Fibroblast of lung (primary cell): ENCODE data around the gene VPS13D. TPM values are rescaled to one million over a fixed set of nuclear protein-coding genes. Genes with fewer than 3 reads are reported as not detected.

Source experiments
- DNase-seq, 2 donors: peaks; one replicate each; pipeline versions ENCODE4 v3.0.0 to v3.0.0-alpha.2; 2010; ENCODE audit warnings: low read depth in 2 of 2
- H2AFZ ChIP-seq: 2 replicates; pipeline ENCODE4 v1.5.1; 2012; ENCODE audit warnings: low read length, control low read depth, inconsistent platforms
- H3K27ac ChIP-seq: 2 replicates; pipeline ENCODE4 v1.5.1; 2011; ENCODE audit warnings: low read length, control low read depth; ENCODE audit not compliant: insufficient read depth
- H3K27me3 ChIP-seq: 2 replicates; pipeline ENCODE4 v1.5.1; 2011; ENCODE audit warnings: mild to moderate bottlenecking, low read length; ENCODE audit not compliant: control insufficient read depth, insufficient read depth
- H3K36me3 ChIP-seq: 2 replicates; pipeline ENCODE4 v1.5.1; 2011; ENCODE audit warnings: low read length; ENCODE audit not compliant: control insufficient read depth, insufficient read depth
- H3K4me1 ChIP-seq: 2 replicates; pipeline ENCODE4 v1.5.1; 2011; ENCODE audit warnings: low read length; ENCODE audit not compliant: control insufficient read depth, insufficient read depth; ENCODE audit errors: extremely low read depth
- H3K4me2 ChIP-seq: 2 replicates; pipeline ENCODE4 v1.5.1; 2011; ENCODE audit warnings: low read length, control low read depth; ENCODE audit not compliant: insufficient read depth; ENCODE audit errors: extremely low read depth
- H3K4me3 ChIP-seq, 4 experiments: fragments of 200-600 bp in 1 of 4; sonication (generic) in 1 of 4; replicated peaks in 1 of 4; 2 replicates each; pipeline ENCODE4 v1.5.1; 2011 to 2016; ENCODE audit warnings: low read length in 4 of 4, low read depth in 3 of 4, mild to moderate bottlenecking in 3 of 4, control low read depth in 2 of 4, inconsistent platforms in 1 of 4, mixed read lengths in 1 of 4; ENCODE audit not compliant: insufficient read depth in 1 of 4; ENCODE audit errors: control extremely low read depth in 1 of 4
- H3K79me2 ChIP-seq: 2 replicates; pipeline ENCODE4 v1.5.1; 2012; ENCODE audit warnings: mild to moderate bottlenecking, low read length, inconsistent platforms; ENCODE audit not compliant: control insufficient read depth, insufficient read depth
- H3K9ac ChIP-seq: 2 replicates; pipeline ENCODE4 v1.5.1; 2011; ENCODE audit warnings: mild to moderate bottlenecking, low read length, control low read depth; ENCODE audit not compliant: insufficient read depth
- H3K9me3 ChIP-seq: 2 replicates; pipeline ENCODE4 v1.5.1; 2012; ENCODE audit warnings: low read depth, low read length; ENCODE audit not compliant: control insufficient read depth, insufficient read depth
- H4K20me1 ChIP-seq: 2 replicates; pipeline ENCODE4 v1.5.1; 2011; ENCODE audit warnings: low read length; ENCODE audit not compliant: control insufficient read depth, insufficient read depth; ENCODE audit errors: extremely low read depth
- EZH2 ChIP-seq: IDR thresholded peaks from 2 replicates; pipeline ENCODE4 v1.5.1; 2012; ENCODE audit warnings: low read length, control low read depth, mild to moderate bottlenecking; ENCODE audit errors: missing control alignments
- polyA plus RNA-seq, 2 donors: library from polyadenylated mRNA; depleted of rRNA in 1 of 2; stranded (reverse) in 1 of 2; unstranded in 1 of 2; fragments of >200 nt; gene quantifications; 2 replicates each; pipeline ENCODE4 v1.2.1, GENCODE V29; 2011 to 2012; ENCODE audit warnings: missing spikeins in 1 of 2
- total RNA-seq: library from RNA; depleted of rRNA; stranded (reverse); fragments of >200 nt; gene quantifications from 2 replicates; pipeline ENCODE4 v1.2.1, GENCODE V29; 2014
- TF ChIP-seq, protein P1 (sequence below), 2 donors: IDR thresholded peaks in 1 of 2; conservative IDR thresholded peaks in 1 of 2; 1 replicate in 1 of 2; 2 replicates in 1 of 2; pipeline ENCODE4 v1.5.1; 2011 to 2012; ENCODE audit warnings: low read length in 2 of 2, control low read depth in 1 of 2, inconsistent platforms in 1 of 2, low read depth in 1 of 2, mild to moderate bottlenecking in 1 of 2

Gene VPS13D
- total and polyA plus RNA-seq, 2 donors (not counting 1 experiment from before 2014, with no cell fraction given), result 14.6 to 40.0 TPM

DNA sequence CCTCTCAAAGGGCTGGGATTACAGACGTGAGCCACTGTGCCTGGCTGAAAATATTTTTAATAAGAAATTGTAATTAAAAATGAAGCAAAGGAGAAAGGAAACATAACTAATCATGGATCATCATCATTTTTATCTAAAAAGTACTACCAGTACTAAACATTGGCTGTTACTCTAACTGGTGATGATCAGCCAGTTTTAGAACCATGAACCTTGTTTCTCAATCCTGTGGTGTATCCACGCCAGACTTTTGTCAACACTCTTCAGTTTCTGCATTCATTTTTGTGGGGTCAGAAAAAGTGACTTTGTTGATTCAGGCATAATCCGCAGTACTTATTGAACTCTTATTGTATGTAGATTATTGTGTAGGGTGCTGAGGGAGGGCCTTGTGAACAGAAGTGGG is 52.3 kb downstream of the VPS13D start:
- H3K27ac ChIP-seq, result no peak overlapping the region
- H3K27me3 ChIP-seq, result no peaks in the 10 kb centered on the region
- H3K4me2 ChIP-seq, result no peak overlapping the region
- H3K4me1 ChIP-seq, result no peaks in the 10 kb centered on the region
- no peaks in the 10 kb centered on the region for H3K79me2 ChIP-seq
- H3K9ac ChIP-seq, result no peak overlapping the region
- no peak overlapping the region for H3K4me3 ChIP-seq
- no peaks in the 10 kb centered on the region for H3K9me3 ChIP-seq
- H4K20me1 ChIP-seq, result no peaks in the 10 kb centered on the region
- TF ChIP-seq EZH2, result no peak
- TF ChIP-seq, protein P1, sequence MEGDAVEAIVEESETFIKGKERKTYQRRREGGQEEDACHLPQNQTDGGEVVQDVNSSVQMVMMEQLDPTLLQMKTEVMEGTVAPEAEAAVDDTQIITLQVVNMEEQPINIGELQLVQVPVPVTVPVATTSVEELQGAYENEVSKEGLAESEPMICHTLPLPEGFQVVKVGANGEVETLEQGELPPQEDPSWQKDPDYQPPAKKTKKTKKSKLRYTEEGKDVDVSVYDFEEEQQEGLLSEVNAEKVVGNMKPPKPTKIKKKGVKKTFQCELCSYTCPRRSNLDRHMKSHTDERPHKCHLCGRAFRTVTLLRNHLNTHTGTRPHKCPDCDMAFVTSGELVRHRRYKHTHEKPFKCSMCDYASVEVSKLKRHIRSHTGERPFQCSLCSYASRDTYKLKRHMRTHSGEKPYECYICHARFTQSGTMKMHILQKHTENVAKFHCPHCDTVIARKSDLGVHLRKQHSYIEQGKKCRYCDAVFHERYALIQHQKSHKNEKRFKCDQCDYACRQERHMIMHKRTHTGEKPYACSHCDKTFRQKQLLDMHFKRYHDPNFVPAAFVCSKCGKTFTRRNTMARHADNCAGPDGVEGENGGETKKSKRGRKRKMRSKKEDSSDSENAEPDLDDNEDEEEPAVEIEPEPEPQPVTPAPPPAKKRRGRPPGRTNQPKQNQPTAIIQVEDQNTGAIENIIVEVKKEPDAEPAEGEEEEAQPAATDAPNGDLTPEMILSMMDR (conservative IDR thresholded peaks at IDR 0.05 in 1 of 2, IDR thresholded peaks at IDR 0.05 in 1 of 2; ENCODE audit: low read depth in 1 of 2, low read length in 2 of 2), result no peak
- no peak overlapping the region for H2AFZ ChIP-seq
- H3K36me3 ChIP-seq, result peaks cover 18% of the 10 kb centered on the region
- DNase-seq, result no peak

- peaks cover 10% of the 10 kb centered on the region for H3K36me3 ChIP-seq
- H3K9ac ChIP-seq, result no peak overlapping the region
- DNase-seq, result no peak
- H3K79me2 ChIP-seq, result no peaks in the 10 kb centered on the region
- no peaks in the 10 kb centered on the region for H3K27me3 ChIP-seq
- no peaks in the 10 kb centered on the region for H3K4me1 ChIP-seq
- no peak overlapping the region for H3K4me2 ChIP-seq
- H2AFZ ChIP-seq, result no peak overlapping the region
- no peak overlapping the region for H3K4me3 ChIP-seq
- H3K9me3 ChIP-seq, result no peaks in the 10 kb centered on the region
- TF ChIP-seq EZH2, result no peak
- TF ChIP-seq, protein P1 (conservative IDR thresholded peaks at IDR 0.05 in 1 of 2, IDR thresholded peaks at IDR 0.05 in 1 of 2; ENCODE audit: low read depth in 1 of 2, low read length in 2 of 2), result no peak
- no peaks in the 10 kb centered on the region for H4K20me1 ChIP-seq
- no peak overlapping the region for H3K27ac ChIP-seq
Measured at GRCh38 chr1:12284486-12284885, 54.7 kb downstream of the VPS13D start.

- Histone ChIP-seq H3K4me2 (no peak overlapping the region), H3K9ac (no peak overlapping the region), H3K79me2 (no peaks in the 10 kb centered on the region), H3K27ac (no peak overlapping the region), H2AFZ (no peak overlapping the region), H4K20me1 (no peaks in the 10 kb centered on the region), H3K4me3 (no peak overlapping the region), H3K9me3 (no peaks in the 10 kb centered on the region), H3K27me3 (no peaks in the 10 kb centered on the region), H3K36me3 (peaks cover 10% of the 10 kb centered on the region), H3K4me1 (no peaks in the 10 kb centered on the region)
- peak in 1 of 2 donors; percentile 53 for DNase-seq
- no peak for TF ChIP-seq EZH2
- TF ChIP-seq, protein P1 (conservative IDR thresholded peaks at IDR 0.05 in 1 of 2, IDR thresholded peaks at IDR 0.05 in 1 of 2; ENCODE audit: low read depth in 1 of 2, low read length in 2 of 2), result no peak
Measured at GRCh38 chr1:12285496-12286143, 55.8 kb downstream of the VPS13D start.
